PC-3 (cell line): ENCODE results near the gene AGAP3. TPM values are rescaled to one million over a fixed set of nuclear protein-coding genes. Genes with fewer than 3 reads are reported as not detected.

Source experiments
- ATAC-seq: fragments of 200-7000 bp; cut with Tn5 transposase; 2 replicates; pipeline ENCODE4 v1.9.1; 2020; ENCODE audit warnings: mild to moderate bottlenecking, moderate library complexity
- BruUV-seq: library from RNA; stranded (reverse); fragments of 400-500 nt; replicated peaks from 2 replicates; lab custom pipeline; 2021; lab: Mats Ljungman, UMichigan
- CTCF ChIA-PET: fragments of 300-600 bp; sonication (Branson Sonifier 250); formaldehyde crosslinking; loops from one replicate; lab custom pipeline; 2022; ENCODE audit warnings: antibody characterized with exemption; lab: Charles Lee
- POLR2A ChIA-PET: fragments of 300-600 bp; sonication (Branson Sonifier 250); formaldehyde crosslinking; loops from one replicate; lab custom pipeline; 2022; ENCODE audit warnings: antibody characterized with exemption; ENCODE audit not compliant: unreplicated experiment; lab: Charles Lee
- DNase-seq: peaks from one replicate; pipeline ENCODE4 v3.0.0-alpha.2; 2015
- H2AFZ ChIP-seq: fragments of 300-600 bp; sonication (generic); 2 replicates; pipeline ENCODE4 v1.6.0; 2016; ENCODE audit warnings: antibody characterized with exemption, low read length
- H3F3A ChIP-seq: fragments of 300-600 bp; sonication (generic); one replicate; pipeline ENCODE4 v1.6.0; 2017; ENCODE audit warnings: antibody characterized with exemption, low read length, control low read depth, mild to moderate bottlenecking; ENCODE audit not compliant: unreplicated experiment
- H3K27ac ChIP-seq: fragments of 300-600 bp; sonication (generic); 2 replicates; pipeline ENCODE4 v1.5.1; 2016; ENCODE audit warnings: mild to moderate bottlenecking, low read length
- H3K27me3 ChIP-seq: fragments of 300-600 bp; sonication (generic); 2 replicates; pipeline ENCODE4 v1.6.1; 2016; ENCODE audit warnings: low read length, mixed read lengths
- H3K36me3 ChIP-seq: fragments of 300-600 bp; sonication (generic); 2 replicates; pipeline ENCODE4 v1.6.1; 2016; ENCODE audit warnings: low read depth, mixed run types, low read length, mixed read lengths
- H3K4me1 ChIP-seq: fragments of 300-600 bp; sonication (generic); 2 replicates; pipeline ENCODE4 v1.5.1; 2016; ENCODE audit warnings: low read length; ENCODE audit not compliant: insufficient read depth
- H3K4me2 ChIP-seq: fragments of 300-600 bp; sonication (generic); 2 replicates; pipeline ENCODE4 v1.6.0; 2016; ENCODE audit warnings: low read length
- H3K4me3 ChIP-seq: fragments of 300-600 bp; sonication (generic); 2 replicates; pipeline ENCODE4 v1.5.1; 2016; ENCODE audit warnings: mild to moderate bottlenecking, low read length, mixed read lengths
- H3K79me2 ChIP-seq: fragments of 300-600 bp; sonication (generic); 2 replicates; pipeline ENCODE4 v1.6.1; 2017; ENCODE audit warnings: low read length, mixed read lengths
- H3K9ac ChIP-seq: fragments of 300-600 bp; sonication (generic); 2 replicates; pipeline ENCODE4 v1.6.0; 2016; ENCODE audit warnings: mild to moderate bottlenecking, low read length
- H3K9me2 ChIP-seq: fragments of 300-600 bp; sonication (generic); replicated peaks from 2 replicates; pipeline ENCODE4 v1.6.1; 2016; ENCODE audit warnings: mixed run types, low read length, mixed read lengths
- H3K9me3 ChIP-seq: fragments of 300-600 bp; sonication (generic); 2 replicates; pipeline ENCODE4 v1.6.1; 2016; ENCODE audit warnings: low read length, mixed read lengths
- H4K20me1 ChIP-seq: fragments of 300-600 bp; sonication (generic); 2 replicates; pipeline ENCODE4 v1.6.1; 2016; ENCODE audit warnings: low read length, mixed read lengths
- EZH2 ChIP-seq: fragments of 300-600 bp; sonication (generic); IDR thresholded peaks from one replicate; pipeline ENCODE4 v1.6.1; 2017; ENCODE audit warnings: antibody characterized with exemption, mild to moderate bottlenecking, low read length; ENCODE audit not compliant: unreplicated experiment
- EZH2phosphoT487 ChIP-seq: fragments of 300-600 bp; sonication (generic); IDR thresholded peaks from 2 replicates; pipeline ENCODE4 v1.6.1; 2018; ENCODE audit warnings: mild to moderate bottlenecking, antibody characterized with exemption, low read length, borderline replicate concordance
- intact Hi-C: fragments of 100-400 bp; cut with micrococcal nuclease; formaldehyde crosslinking; loops from 2 replicates; pipeline ENCODE4 v1.9.0; 2023
- total RNA-seq: library from RNA; depleted of rRNA; stranded (reverse); fragments of >200 nt; gene quantifications from 2 replicates; pipeline ENCODE4 v1.2.3, GENCODE V29; 2014
- TF ChIP-seq, protein P1 (sequence below): fragments of 300-600 bp; sonication (generic); conservative IDR thresholded peaks from 2 replicates; pipeline ENCODE4 v1.5.1; 2017; ENCODE audit warnings: antibody characterized with exemption, low read depth, mild to moderate bottlenecking, low read length

The AGAP3 gene
- total RNA-seq, 1 experiment from 2014 or later = 53.5 TPM

DNA sequence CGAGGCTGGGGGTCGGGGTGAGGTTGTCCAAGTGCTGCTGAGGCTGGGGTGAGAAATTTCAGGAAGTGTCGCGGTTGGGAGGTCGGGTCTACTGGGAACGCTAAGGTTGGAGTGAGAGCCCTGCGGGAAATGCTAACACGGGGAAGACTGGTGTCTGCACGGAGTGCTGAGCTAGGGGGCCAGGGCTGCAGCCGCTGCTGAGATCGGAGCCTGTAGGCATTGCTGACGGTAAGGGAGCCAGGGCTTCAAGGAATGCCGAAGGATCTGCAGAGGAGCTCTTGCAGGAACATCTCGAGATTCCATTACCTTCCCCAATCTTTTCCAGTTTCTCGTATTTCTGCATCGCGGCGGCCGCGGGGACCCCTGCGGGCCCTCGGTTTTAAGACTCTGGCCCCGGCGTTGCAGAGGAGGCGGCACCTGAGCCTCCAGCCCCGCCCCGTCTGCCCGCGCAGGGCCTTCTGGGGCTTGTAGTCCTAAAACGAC is 28.7 kb upstream of the AGAP3 start, which contains the start of gene CDK5:
TSS of gene CDK5 (minus strand) at position 392 of the 483 bp plus-strand sequence. CDS start at position 343, 49 bp downstream.
- no peaks in the 10 kb centered on the region for H3F3A ChIP-seq
- ATAC-seq (peak; percentile 6), DNase-seq (no peak)
- no peaks in the 10 kb centered on the region for H4K20me1 ChIP-seq
- H2AFZ ChIP-seq = peak within 1 kb of the TSS; percentile 82
- H3K4me2 ChIP-seq = peak within 1 kb of the TSS; percentile 99
- CTCF ChIA-PET = no interaction called here
- peaks cover 40% of the 10 kb centered on the region for H3K4me1 ChIP-seq
- no peaks in the 10 kb centered on the region for H3K36me3 ChIP-seq
- peak within 1 kb of the TSS; percentile 67 for H3K27ac ChIP-seq
- H3K27me3 ChIP-seq = no peaks in the 10 kb centered on the region
- intact Hi-C loops = no loop called here
- POLR2A ChIA-PET = no interaction called here
- no peak for TF ChIP-seq EZH2phosphoT487
- TF ChIP-seq, protein P1, sequence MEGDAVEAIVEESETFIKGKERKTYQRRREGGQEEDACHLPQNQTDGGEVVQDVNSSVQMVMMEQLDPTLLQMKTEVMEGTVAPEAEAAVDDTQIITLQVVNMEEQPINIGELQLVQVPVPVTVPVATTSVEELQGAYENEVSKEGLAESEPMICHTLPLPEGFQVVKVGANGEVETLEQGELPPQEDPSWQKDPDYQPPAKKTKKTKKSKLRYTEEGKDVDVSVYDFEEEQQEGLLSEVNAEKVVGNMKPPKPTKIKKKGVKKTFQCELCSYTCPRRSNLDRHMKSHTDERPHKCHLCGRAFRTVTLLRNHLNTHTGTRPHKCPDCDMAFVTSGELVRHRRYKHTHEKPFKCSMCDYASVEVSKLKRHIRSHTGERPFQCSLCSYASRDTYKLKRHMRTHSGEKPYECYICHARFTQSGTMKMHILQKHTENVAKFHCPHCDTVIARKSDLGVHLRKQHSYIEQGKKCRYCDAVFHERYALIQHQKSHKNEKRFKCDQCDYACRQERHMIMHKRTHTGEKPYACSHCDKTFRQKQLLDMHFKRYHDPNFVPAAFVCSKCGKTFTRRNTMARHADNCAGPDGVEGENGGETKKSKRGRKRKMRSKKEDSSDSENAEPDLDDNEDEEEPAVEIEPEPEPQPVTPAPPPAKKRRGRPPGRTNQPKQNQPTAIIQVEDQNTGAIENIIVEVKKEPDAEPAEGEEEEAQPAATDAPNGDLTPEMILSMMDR = no peak
- no peak for TF ChIP-seq EZH2
- peaks cover 27% of the 10 kb centered on the region for H3K79me2 ChIP-seq
- H3K9me3 ChIP-seq = no peaks in the 10 kb centered on the region
- no peaks in the 10 kb centered on the region for H3K9me2 ChIP-seq
- peak within 1 kb of the TSS; percentile 89 for H3K9ac ChIP-seq
- BruUV-seq = no TSS peak
- H3K4me3 ChIP-seq = peak within 1 kb of the TSS; percentile 86

DNA sequence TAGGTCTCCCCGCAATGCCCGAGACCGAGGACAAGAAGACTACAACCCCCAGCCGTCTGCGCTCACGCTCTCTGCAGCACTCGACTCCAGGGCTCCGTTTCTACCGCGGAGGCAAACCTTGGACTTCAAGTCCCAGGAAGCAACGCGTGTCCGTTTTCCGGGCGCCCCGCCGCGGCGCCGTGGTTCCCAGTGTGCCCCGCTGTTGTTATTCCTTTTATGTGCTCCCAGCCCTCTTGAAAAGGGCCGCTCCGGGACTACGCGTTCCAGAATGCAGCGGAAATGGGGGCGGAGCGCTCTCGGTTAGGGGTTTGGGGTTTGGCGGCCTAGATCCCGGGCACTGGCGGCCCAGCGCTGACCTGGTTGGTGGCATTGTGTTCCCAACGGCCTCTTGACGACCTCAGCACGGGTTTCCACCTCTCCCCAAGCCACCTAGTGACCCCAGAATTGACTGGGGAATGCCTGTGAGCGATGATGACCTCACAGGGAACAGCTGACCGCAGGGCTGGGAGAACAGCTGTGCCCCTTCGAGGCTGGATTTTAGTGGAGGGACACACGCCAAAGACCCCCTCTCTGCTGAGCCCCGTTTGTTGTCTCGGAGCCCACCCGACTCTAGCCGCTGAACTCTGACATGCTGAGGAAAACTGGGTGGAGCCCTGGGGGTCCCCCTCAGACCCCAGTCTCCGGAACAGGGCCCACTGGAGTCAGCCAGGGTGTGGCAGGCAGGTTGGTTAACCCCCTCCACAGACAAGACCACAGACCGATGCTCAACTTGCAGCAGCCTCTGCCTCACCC is 28.1 kb upstream of the AGAP3 start:
- Histone ChIP-seq H3K4me2 (peak overlapping the region; percentile 99), H3K36me3 (no peaks in the 10 kb centered on the region), H2AFZ (peak overlapping the region; percentile 82), H3K9me2 (no peaks in the 10 kb centered on the region), H3K79me2 (peaks cover 27% of the 10 kb centered on the region), H3F3A (no peaks in the 10 kb centered on the region), H3K4me1 (peaks cover 45% of the 10 kb centered on the region), H3K9ac (peak overlapping the region; percentile 89), H3K27me3 (no peaks in the 10 kb centered on the region), H4K20me1 (no peaks in the 10 kb centered on the region), H3K4me3 (peak overlapping the region; percentile 86), H3K27ac (peak overlapping the region; percentile 67), H3K9me3 (no peaks in the 10 kb centered on the region)
- TF ChIP-seq, protein P1 = no peak
- TF ChIP-seq EZH2 (no peak), EZH2phosphoT487 (no peak)
- ChIA-PET POLR2A (interaction anchor here (0.6 kb wide), 1 partner anchor 57 kb away, joined by 3 read pairs; no protein-coding TSS in a partner anchor), CTCF (no interaction called here)
- intact Hi-C loops = loop anchor here (1.0 kb wide), 3 partner anchors 22 to 30 kb away; partner anchors contain the start of genes ABCB8, AGAP3 and FASTK
- BruUV-seq = TSS peak; percentile 75
- DNase-seq (peak; percentile 98), ATAC-seq (peak; percentile 80)
